Measurements from ENCODE around the gene SEC11A. TPM values are rescaled to one million over a fixed set of nuclear protein-coding genes. Genes with fewer than 3 reads are reported as not detected.

Gene SEC11A
- total RNA-seq, 2 experiments from 2014 or later: 44.1 to 47.0 TPM

DNA sequence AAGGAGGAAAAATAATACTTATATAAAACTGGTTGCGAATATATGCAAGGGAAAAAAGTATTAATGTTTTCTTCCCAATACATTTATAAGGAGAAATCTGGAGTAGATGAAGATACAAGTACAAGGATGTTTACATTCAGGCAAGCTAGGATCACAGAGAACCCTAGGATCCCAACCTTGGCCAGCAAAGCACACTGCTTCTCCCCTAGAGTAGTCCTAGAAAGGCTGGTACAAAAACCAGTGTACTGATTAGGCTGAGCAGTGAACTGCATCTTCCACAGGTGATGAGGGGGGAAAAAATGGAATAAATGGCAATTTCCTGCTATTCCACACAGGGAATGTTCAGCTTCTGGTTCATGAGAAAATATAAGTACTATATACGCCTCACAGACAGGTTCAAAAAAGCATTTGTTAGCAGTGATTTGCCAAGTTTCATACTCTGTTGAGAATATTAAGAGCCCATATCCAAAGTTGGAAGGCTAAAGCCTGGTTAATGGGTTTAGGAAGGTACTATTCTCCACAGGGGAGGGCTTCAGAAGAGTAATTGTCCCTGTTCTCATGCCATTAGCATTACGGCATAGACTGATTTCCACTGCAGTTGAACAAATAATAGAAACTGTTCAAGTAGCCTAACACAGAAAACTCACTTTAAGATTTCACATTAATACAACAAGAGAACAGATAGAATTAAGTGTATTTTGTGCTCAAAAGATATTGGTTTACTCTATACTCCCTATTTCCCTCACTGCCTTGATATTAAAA, 47.5 kb downstream of the SEC11A start:
- Mint-ChIP-seq H3K27ac (peak overlapping the region; percentile 33), H3K4me3 (no peak overlapping the region), H3K4me1 (ENCODE audit: low read depth) (no peaks in the 10 kb centered on the region), H3K36me3 (ENCODE audit: low read depth) (peaks cover 71% of the 10 kb centered on the region), H3K27me3 (no peaks in the 10 kb centered on the region), H3K9me3 (no peaks in the 10 kb centered on the region)
- ChIA-PET CTCF (interaction anchor here (0.6 to 1.2 kb wide), 2 partner anchors 29 to 377 kb away, joined by 3 read pairs; no protein-coding TSS in a partner anchor), POLR2A (no interaction called here)
- no peak overlapping the region for H3K27ac ChIP-seq (ENCODE audit: low read depth in 1 of 2, low read length in 2 of 2)
- no peaks in the 10 kb centered on the region for H3K9me3 ChIP-seq (ENCODE audit: control insufficient read depth in 1 of 2, insufficient read depth in 1 of 2, low read length in 2 of 2)
- intact Hi-C loops (cut with DNase I, micrococcal nuclease): no loop called here
- TF ChIP-seq, protein P1, sequence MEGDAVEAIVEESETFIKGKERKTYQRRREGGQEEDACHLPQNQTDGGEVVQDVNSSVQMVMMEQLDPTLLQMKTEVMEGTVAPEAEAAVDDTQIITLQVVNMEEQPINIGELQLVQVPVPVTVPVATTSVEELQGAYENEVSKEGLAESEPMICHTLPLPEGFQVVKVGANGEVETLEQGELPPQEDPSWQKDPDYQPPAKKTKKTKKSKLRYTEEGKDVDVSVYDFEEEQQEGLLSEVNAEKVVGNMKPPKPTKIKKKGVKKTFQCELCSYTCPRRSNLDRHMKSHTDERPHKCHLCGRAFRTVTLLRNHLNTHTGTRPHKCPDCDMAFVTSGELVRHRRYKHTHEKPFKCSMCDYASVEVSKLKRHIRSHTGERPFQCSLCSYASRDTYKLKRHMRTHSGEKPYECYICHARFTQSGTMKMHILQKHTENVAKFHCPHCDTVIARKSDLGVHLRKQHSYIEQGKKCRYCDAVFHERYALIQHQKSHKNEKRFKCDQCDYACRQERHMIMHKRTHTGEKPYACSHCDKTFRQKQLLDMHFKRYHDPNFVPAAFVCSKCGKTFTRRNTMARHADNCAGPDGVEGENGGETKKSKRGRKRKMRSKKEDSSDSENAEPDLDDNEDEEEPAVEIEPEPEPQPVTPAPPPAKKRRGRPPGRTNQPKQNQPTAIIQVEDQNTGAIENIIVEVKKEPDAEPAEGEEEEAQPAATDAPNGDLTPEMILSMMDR (IDR thresholded peaks at IDR 0.05): no peak
- no peak overlapping the region for H3K4me3 ChIP-seq (ENCODE audit: low read length)
- peaks cover 56% of the 10 kb centered on the region for H3K36me3 ChIP-seq (ENCODE audit: insufficient read depth, low read length)
- ATAC-seq (ENCODE audit: poor library complexity) (no peak), DNase-seq (no peak)
- H3K4me1 ChIP-seq (ENCODE audit: insufficient read depth, low read length): no peaks in the 10 kb centered on the region
- H3K27me3 ChIP-seq (ENCODE audit: control insufficient read depth in 1 of 2, insufficient read depth in 2 of 2, low read length in 2 of 2): no peaks in the 10 kb centered on the region

DNA sequence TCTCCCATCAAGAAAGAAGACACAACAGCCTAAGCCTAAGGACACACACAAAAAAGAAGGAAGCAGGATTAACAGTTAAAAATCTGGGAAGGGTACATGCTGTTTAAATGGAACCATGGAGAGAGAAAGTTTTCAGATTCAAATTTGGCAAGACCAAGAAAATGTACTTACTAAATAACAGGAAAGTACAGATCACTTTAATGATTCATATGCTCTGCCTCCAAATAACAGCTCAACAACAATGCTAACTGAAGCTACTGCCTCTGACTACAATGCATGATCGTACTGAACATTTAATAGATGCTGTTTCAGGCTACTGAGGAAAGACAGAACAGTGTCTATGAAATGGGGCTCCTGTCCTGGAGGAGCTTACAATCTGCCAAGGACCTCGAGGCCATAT, 49.6 kb downstream of the SEC11A start:
- CTCF ChIA-PET: interaction anchor here (0.9 to 1.8 kb wide), 2 partner anchors 8 to 79 kb away, joined by 3 to 5 read pairs; no protein-coding TSS in a partner anchor
- Histone ChIP-seq H3K4me3 (ENCODE audit: low read length) (no peak overlapping the region), H3K36me3 (ENCODE audit: insufficient read depth, low read length) (peaks cover 53% of the 10 kb centered on the region), H3K4me1 (ENCODE audit: insufficient read depth, low read length) (no peaks in the 10 kb centered on the region), H3K9me3 (ENCODE audit: control insufficient read depth in 1 of 2, insufficient read depth in 1 of 2, low read length in 2 of 2) (no peaks in the 10 kb centered on the region), H3K27ac (ENCODE audit: low read depth in 1 of 2, low read length in 2 of 2) (no peak overlapping the region), H3K27me3 (ENCODE audit: control insufficient read depth in 1 of 2, insufficient read depth in 2 of 2, low read length in 2 of 2) (no peaks in the 10 kb centered on the region)
- peak overlapping the region; percentile 5 for H3K27ac Mint-ChIP-seq
- no peaks in the 10 kb centered on the region for H3K4me1 Mint-ChIP-seq (ENCODE audit: low read depth)
- DNase-seq (no peak), ATAC-seq (ENCODE audit: poor library complexity) (no peak)
- H3K36me3 Mint-ChIP-seq (ENCODE audit: low read depth): peaks cover 60% of the 10 kb centered on the region
- H3K27me3 Mint-ChIP-seq: no peaks in the 10 kb centered on the region
- TF ChIP-seq, protein P1 (IDR thresholded peaks at IDR 0.05): no peak
- no peaks in the 10 kb centered on the region for H3K9me3 Mint-ChIP-seq
- intact Hi-C loops (cut with DNase I, micrococcal nuclease): no loop called here
- no peak overlapping the region for H3K4me3 Mint-ChIP-seq
- POLR2A ChIA-PET: interaction anchor here (0.9 kb wide), 1 partner anchor 8 kb away, joined by 3 read pairs; no protein-coding TSS in a partner anchor

DNA sequence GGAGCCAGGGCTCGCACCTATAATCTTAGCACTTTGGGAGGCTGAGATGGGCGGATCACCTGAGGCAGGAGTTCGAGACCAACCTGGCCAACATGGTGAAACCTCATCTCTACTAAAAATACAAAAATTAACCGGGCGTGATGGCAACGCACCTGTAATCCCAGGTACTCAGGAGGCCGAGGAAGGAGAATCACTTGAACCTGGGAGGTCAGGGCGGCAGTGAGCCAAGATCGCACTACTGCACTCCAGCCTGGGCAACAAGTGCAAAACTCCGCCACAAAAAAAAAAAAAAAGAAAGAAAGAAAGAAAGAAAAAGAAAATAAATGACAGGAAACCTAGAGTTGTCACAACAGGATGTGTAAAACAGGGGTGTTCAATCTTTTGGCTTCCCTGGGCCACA, 54.9 kb downstream of the SEC11A start:
- Mint-ChIP-seq H3K4me1 (ENCODE audit: low read depth) (peaks cover 21% of the 10 kb centered on the region), H3K9me3 (no peaks in the 10 kb centered on the region), H3K4me3 (no peak overlapping the region), H3K36me3 (ENCODE audit: low read depth) (peaks cover 16% of the 10 kb centered on the region), H3K27ac (no peak overlapping the region), H3K27me3 (no peaks in the 10 kb centered on the region)
- intact Hi-C loops (cut with DNase I, micrococcal nuclease): no loop called here
- Histone ChIP-seq H3K9me3 (ENCODE audit: control insufficient read depth in 1 of 2, insufficient read depth in 1 of 2, low read length in 2 of 2) (no peaks in the 10 kb centered on the region), H3K4me3 (ENCODE audit: low read length) (no peak overlapping the region), H3K36me3 (ENCODE audit: insufficient read depth, low read length) (peaks cover 10% of the 10 kb centered on the region), H3K4me1 (ENCODE audit: insufficient read depth, low read length) (peaks cover 22% of the 10 kb centered on the region), H3K27ac (ENCODE audit: low read depth in 1 of 2, low read length in 2 of 2) (no peak overlapping the region), H3K27me3 (ENCODE audit: control insufficient read depth in 1 of 2, insufficient read depth in 2 of 2, low read length in 2 of 2) (no peaks in the 10 kb centered on the region)
- ATAC-seq (ENCODE audit: poor library complexity) (no peak), DNase-seq (no peak)
- ChIA-PET POLR2A (interaction anchor here (0.5 to 1.0 kb wide), 3 partner anchors 46 to 57 kb away, joined by 3 read pairs; no protein-coding TSS in a partner anchor), CTCF (interaction anchor here (0.7 kb wide), 1 partner anchor 175 kb away, joined by 3 read pairs; no protein-coding TSS in a partner anchor)
- TF ChIP-seq, protein P1 (IDR thresholded peaks at IDR 0.05): no peak
